HG03354 (cell line): Measurements from ENCODE around the gene NDUFS2.

ENCODE experiments used
- ATAC-seq: cut with Tn5 transposase; IDR thresholded peaks from one replicate; pipeline ENCODE4 v1.9.1; 2021; ENCODE audit warnings: mild to moderate bottlenecking; ENCODE audit not compliant: unreplicated experiment, poor library complexity, severe bottlenecking

NDUFS2 gene

DNA sequence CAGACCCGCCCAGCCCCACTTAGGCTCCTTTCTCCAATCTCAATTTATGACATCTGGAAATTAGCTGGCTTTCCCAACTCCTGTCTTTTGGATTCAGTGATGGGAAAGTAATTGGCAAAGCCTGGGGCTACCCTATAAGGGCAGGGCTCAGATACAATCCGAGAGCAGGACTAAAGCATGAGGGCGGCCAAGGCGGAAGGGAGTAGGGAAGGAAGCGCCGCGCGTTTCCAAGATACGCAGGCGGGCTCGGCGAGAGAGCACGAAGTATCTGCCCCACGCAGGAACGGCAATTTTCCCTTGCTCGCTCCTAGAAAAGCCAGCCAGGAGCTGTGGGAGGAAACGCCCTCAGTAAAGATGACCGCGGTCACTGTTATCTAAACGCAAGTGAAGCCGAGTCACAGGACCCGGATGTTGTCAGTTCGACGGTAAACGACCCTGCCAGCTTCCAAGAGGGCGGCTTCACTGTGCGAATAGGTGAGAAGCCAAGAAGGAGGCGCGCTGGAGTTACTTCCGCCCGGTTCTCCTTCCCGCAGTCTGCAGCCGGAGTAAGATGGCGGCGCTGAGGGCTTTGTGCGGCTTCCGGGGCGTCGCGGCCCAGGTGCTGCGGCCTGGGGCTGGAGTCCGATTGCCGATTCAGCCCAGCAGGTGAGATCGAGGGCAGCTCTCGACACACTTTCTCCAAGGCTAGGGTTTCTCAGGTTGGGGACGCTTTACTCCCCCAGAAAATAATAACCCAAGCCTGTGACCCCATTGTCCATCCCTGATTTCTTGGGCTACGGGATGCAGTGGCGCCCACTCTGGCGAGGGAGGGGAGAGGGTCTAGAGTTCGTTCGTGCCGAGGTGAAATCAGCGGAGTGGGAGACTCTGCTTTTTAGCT, at the start of gene NDUFS2:
NDUFS2 (plus strand) TSS at position 532 of the 877 bp plus-strand sequence; CDS start at position 551, 19 bp downstream.
- ATAC-seq = peak; percentile 98

DNA sequence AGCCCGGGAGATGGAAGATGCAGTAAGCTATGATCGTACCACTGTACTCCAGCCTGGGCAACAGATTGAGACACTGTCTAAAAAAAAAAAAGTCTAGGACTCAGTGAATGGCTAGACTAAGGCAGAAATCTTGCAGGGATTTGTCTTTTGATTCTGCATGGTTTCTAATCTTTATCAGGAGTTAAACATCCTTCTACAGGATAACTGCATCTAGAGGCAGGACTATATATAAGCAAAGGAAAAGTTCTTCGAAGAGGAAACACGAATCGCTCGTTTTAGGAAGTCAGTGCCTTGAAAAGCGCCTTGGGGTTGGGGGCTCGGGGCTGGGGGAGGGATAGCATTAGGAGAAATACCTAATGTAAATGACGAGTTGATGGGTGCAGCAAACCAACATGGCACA, 49.0 kb upstream of the NDUFS2 start:
- ATAC-seq = peak; percentile 19

DNA sequence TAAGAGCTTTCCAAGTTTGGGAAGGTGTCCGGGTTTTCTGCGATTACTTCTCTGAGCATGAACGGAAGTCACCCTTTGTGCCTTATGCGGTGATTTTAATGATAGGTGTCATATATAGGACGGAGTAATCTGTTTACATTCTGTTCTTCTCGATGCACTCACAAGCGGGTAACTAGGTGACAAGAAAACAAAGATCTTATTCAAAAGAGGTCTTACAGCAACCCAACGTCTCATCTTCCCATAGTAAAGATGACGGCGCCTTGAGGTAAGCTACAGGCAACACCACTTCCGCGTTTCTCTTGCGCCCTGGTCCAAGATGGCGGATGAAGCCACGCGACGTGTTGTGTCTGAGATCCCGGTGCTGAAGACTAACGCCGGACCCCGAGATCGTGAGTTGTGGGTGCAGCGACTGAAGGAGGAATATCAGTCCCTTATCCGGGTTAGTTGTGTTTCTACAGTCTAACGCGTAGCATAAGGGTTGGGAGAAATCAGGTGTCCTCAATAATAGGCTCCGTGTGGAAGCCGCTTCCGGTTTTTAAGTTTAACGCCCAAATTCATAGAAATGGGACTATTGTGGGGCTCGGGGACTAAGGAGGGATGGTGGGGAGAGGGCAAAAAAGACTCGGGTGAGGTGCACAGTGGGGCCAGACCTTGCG, 48.4 kb upstream of the NDUFS2 start, which contains the start of gene UFC1:
UFC1 (plus strand) TSS at position 297 of the 656 bp plus-strand sequence; CDS start at position 317, 20 bp downstream.
- ATAC-seq = peak; percentile 91

DNA sequence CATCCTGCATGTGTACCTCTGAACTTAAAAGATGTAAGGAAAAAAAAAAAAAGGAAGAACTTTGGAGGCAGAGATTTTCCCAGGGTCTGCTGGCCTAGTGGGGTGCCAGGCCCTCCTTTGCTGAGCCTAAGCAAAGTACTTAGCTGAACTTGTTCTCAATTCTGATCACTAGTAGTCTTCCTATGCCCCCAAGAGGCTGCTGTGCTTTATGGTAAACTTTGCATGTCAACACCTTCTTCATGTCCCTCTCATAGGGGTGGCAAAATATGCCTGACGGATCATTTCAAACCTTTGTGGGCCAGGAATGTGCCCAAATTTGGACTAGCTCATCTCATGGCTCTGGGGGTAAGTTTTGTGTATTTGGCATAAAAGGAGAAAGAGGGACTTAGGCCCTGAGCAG, 44.3 kb upstream of the NDUFS2 start:
- no peak for ATAC-seq

DNA sequence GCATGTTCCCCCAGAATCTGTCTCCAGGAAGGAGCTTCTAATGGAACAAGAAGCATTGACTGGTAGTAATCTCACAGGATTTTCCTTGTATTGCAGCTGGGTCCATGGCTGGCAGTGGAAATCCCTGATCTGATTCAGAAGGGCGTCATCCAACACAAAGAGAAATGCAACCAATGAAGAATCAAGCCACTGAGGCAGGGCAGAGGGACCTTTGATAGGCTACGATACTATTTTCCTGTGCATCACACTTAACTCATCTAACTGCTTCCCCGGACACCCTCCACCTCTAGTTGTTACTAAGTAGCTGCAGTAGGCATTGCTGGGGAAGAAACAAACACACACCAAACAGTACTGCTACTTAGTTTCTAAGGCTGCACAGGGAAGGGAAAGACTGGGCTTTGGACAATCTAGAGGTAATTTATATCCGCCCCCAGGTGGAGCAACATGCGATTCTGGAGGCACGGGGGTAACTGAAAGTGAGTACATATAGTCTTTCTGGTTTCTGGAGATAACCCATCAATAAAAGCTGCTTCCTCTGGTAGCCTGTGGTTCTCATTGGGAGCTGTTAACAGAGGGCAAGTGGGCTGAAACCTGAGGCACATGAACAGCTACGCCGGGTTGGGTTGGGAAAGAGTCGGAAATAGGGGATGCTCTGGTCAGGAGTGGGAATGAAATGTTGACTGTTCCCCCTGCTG, 43.7 kb upstream of the NDUFS2 start:
- no peak for ATAC-seq

DNA sequence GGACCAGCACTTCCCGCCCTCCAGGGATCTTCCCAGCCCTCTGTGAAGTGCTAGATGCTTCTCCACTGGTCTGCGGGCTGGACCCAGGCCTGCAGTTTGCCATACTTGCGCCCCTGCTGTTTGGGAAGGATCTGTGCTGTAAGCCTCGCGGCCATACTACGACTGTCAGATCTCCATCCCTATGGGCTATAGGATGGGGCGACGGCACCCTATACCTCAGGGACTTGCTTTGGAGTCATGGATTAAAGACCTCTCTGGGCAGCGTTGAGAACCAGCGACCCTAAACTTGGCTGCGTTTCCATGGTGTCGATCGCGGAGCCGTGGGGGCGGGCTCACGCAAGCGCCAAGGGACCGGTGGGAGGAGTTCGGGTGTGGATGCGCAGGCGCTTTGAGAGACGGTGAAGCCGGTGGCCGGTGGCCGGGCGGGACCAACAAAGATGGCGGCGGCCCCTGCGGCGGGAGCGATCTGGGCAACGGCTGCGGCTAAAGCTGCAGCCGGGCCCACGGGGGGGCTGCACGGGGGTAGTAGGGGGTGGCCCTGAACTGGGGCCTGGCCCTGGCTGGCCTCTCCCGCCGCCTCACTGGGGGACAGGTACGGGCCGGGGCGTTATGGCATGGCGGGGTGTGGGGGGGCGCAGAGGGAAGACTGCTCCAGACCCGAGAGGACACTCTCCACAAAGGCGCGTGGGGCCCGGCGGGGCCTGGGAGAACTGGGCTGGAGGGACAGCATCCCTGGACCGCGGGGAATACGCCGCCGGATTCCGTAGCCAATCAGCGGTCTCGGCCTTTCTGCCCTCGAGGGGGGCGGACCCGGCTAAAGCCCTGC, 42.9 kb upstream of the NDUFS2 start, which contains the start of gene USP21:
USP21 (plus strand) TSS at position 414 of the 826 bp plus-strand sequence. CDS start 1,141 bp downstream, outside the sequence.
- ATAC-seq = peak; percentile 88

DNA sequence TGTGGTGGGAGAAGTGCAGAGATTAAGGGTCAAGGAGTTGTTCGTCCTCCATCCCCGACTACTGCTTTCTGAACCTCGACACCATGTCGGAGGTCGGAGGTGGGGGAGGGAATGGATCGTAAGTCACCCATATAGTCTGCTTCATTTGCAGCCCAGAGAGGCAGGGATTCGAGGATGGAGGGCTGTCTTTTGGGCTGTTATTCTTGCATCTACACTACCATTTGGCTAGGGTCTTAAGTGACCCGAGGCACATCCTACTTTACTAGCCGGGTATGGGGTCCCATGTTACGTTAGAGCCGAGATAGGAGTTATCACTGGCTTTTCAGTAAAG, 42.3 kb upstream of the NDUFS2 start:
- ATAC-seq = no peak

DNA sequence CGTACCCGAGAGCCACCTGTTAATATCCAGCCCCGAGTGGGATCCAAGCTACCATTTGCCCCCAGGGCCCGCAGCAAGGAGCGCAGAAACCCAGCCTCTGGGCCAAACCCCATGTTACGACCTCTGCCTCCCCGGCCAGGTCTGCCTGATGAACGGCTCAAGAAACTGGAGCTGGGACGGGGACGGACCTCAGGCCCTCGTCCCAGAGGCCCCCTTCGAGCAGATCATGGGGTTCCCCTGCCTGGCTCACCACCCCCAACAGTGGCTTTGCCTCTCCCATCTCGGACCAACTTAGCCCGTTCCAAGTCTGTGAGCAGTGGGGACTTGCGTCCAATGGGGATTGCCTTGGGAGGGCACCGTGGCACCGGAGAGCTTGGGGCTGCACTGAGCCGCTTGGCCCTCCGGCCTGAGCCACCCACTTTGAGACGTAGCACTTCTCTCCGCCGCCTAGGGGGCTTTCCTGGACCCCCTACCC, 41.5 kb upstream of the NDUFS2 start:
- no peak for ATAC-seq

DNA sequence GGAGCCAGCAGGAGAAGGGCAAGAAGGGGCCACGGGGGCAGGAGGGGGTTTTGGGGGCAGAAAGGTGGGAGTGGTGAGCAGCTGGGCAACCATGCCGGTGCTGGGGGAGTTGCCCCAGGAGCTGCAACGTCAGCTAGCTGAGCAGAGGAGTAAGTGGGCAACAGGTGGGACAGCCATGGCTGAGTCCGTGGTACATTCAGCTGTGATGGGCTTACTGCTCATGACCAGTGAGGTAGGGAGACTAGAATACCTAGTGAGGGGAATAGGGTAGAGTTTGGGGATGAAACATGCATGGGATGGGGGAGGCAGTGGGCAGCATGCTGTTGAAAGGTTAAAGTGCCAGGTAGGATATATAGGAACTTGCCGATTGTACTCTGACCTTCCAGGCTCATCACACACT, 40.5 kb upstream of the NDUFS2 start:
- no peak for ATAC-seq

DNA sequence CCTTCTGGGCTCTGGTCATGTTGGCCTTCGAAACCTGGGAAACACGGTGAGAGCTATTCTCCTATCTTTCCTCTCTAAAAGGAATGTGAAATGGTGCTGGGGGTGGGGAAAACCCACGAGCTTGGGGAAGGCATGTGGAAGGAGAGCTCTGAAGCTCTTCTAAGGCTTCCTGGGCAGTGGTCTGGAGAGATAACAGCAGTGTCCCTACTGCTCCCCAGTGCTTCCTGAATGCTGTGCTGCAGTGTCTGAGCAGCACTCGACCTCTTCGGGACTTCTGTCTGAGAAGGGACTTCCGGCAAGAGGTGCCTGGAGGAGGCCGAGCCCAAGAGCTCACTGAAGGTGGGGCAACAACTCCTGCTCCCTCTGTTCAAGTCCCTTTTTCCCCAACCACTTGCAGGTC, 40.1 kb upstream of the NDUFS2 start:
- no peak for ATAC-seq

DNA sequence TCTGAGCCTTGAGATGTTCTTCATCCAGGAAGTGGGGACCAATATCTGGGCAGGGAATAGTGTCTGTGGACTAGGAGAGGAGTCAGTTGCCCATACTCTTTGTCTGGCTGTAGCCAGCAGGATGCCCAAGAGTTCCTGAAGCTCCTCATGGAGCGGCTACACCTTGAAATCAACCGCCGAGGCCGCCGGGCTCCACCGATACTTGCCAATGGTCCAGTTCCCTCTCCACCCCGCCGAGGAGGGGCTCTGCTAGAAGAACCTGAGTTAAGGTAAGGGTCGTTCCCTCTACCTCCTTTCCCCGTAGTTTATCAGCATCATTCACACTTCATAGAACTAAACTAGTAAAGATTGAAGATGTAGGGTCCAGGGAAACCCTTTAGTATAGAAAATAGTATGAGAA, 39.4 kb upstream of the NDUFS2 start:
- ATAC-seq = no peak

DNA sequence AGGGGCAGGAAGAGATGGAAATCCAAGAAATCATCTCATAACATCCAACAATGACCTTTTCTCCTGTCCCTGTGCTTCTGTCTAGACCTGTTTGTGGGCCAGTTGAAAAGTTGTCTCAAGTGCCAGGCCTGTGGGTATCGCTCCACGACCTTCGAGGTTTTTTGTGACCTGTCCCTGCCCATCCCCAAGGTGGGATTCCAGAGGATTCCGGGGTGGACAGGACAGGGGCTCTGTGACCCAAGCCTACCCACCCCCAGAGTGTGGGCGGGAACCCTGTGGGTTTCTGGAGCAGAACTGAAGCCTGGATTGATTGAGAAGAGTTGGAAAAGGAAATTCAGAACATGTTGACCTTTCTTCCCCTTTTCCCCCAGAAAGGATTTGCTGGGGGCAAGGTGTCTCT, 38.4 kb upstream of the NDUFS2 start:
- no peak for ATAC-seq

DNA sequence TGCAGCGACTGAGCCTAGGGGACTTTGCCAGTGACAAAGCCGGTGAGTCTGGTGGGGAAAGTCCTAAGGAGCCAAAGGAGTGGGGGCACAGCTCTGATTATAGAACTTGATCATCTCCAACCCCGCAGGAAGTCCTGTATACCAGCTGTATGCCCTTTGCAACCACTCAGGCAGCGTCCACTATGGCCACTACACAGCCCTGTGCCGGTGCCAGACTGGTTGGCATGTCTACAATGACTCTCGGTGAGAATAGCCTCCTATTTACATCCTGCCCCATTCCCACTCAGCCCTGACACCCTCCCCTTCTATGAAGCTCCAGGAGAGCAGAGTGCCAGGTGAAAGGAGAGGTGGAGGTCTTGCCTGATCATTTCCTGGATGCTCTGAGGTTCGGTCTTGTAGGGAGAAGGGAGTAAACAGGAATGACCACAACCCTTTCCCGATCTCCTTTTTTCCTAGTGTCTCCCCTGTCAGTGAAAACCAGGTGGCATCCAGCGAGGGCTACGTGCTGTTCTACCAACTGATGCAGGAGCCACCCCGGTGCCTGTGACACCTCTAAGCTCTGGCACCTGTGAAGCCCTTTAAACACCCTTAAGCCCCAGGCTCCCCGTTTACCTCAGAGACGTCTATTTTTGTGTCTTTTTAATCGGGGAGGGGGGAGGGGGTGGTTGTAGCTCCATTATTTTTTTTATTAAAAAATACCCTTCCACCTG, 37.1 kb upstream of the NDUFS2 start:
- ATAC-seq = no peak

DNA sequence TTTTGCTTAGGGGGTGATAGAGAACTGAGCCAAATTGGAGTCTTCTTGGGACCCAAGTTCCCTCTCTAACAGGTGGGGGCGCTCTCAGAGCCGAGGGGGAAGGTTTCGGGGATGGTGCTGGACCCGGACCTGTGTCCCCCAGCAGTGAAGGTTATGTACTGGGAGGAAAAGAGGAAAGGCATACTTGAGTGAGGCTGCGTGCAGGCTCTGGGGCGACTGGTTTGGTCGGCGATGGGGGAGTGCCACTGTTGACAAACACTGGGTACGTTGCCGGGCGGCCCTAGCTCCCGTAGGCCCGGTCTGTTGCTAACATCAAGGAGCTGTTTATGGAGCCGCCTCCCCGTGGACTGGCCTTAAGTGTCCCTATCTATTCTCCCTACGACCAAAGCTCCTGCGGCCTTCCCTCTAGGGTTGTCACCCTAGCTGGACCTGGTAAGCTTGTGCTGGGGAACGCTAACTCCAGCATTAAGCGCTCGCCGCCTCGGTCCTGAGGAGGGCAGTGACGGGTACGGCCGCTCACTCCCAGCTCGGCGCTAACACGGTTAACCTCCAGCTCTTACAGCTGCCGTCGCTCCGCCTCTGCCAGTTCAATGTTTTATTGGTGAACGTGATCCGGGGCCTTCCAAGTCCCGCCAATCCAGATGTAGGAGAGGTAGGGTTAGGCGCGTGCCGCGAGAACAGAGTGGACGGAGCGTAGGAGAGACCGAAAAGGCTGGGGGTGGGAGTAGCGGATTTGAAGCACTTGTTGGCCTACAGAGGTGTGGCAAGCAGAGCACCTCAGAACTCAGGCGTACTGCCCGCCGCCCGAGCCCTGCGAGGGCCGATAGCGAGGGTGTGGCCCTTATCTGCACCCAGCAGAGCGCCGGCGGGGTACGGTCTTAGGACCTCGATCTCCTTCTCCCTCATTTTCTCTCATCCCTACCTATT, 36.2 kb upstream of the NDUFS2 start, which contains the start of gene PPOX:
PPOX (plus strand) TSS at position 685 of the 927 bp plus-strand sequence. CDS start 422 bp downstream, outside the sequence.
- peak; percentile 95 for ATAC-seq

DNA sequence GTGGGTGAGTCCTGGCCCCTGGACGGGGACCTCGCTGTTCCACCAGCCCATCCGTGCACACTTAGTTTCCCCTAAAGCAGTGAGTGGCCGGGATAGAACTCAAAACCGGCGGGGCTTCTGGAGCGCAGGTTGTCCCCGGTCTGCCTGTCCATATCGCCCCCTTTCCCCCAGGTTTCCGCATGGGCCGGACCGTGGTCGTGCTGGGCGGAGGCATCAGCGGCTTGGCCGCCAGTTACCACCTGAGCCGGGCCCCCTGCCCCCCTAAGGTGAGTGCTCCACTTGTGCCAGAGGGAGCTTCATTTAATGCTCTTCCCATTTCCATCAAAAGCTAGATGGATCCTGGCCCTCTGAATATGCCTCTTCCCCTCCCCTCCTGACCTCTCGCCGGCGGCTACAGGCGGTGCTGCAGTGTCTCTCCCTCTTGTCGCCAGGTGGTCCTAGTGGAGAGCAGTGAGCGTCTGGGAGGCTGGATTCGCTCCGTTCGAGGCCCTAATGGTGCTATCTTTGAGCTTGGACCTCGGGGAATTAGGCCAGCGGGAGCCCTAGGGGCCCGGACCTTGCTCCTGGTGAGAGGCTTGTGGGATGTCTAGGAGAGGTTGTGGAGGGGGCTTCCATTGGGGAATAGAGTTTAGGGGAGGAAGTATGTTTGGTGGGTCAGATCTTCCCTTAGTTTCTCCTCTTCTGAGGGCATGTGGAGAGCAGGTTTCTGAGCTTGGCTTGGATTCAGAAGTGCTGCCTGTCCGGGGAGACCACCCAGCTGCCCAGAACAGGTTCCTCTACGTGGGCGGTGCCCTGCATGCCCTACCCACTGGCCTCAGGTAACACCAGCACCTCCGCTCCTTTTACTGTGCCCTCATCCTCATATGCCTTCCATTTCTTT, 35.3 kb upstream of the NDUFS2 start:
- ATAC-seq = peak; percentile 6

DNA sequence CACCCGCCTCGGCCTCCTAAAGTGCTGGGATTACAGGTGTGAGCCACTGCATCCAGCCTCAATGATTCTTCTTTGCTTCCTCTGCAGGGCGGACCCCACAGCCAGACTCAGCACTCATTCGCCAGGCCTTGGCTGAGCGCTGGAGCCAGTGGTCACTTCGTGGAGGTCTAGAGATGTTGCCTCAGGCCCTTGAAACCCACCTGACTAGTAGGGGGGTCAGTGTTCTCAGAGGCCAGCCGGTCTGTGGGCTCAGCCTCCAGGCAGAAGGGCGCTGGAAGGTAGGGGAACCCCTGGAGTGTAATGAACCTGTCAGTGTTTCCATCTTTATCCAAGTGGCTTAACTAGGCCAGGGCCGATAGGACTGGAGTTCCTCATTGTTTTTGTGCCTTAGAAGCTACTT, 33.3 kb upstream of the NDUFS2 start:
- no peak for ATAC-seq

DNA sequence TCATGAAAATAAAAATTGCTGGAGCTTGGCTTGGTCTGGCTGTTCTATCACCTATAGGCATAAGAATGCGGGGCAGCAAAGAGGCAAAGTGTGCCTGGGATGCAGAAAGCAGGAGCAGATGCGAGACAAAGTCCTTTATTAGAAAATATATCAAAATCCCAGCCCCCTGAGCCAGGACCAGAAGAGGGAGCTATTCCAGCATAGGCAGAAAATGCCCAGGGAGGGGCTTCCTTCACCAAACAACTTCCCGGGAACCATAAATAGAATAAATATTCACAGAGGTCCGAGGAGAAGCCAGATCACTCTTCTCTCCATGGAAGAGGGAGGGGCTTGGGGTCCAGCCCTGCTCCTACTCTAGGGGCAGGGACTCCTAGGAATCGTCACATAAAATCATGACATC, 31.0 kb upstream of the NDUFS2 start:
- no peak for ATAC-seq
